ENCODE results near the gene LDLRAD2.

GRCh38 chr1:21841852-21842466, 29.9 kb downstream of the LDLRAD2 start:
- TF ChIP-seq CEBPB (IDR thresholded peaks at IDR 0.05; ENCODE audit: low read depth): no peak
- TF ChIP-seq CTCF (IDR thresholded peaks at IDR 0.05 in 2 of 3, conservative IDR thresholded peaks at IDR 0.05 in 1 of 3; ENCODE audit: borderline replicate concordance in 1 of 3, insufficient read depth in 1 of 3, low read depth in 2 of 3, low read length in 2 of 3): no peak
- TF ChIP-seq POLR2A (IDR thresholded peaks at IDR 0.05; ENCODE audit: borderline replicate concordance, extremely low read depth, insufficient read depth, insufficient read length): no peak
- no peak for TF ChIP-seq ZNF274 (IDR thresholded peaks at IDR 0.05; ENCODE audit: low read depth, low read length)
- TF ChIP-seq YY1 (IDR thresholded peaks at IDR 0.05; ENCODE audit: extremely low read depth, insufficient replicate concordance, low read depth, low read length): no peak
- no peak for TF ChIP-seq TCF7L2 (IDR thresholded peaks at IDR 0.05; ENCODE audit: borderline replicate concordance, extremely low read depth, insufficient read depth, insufficient read length)
- TF ChIP-seq REST (IDR thresholded peaks at IDR 0.05; ENCODE audit: low read depth): no peak
- TF ChIP-seq EZH2 (IDR thresholded peaks at IDR 0.05): no peak
- no peak for TF ChIP-seq ATF3 (IDR thresholded peaks at IDR 0.05)
- no peak for TF ChIP-seq POLR2AphosphoS5 (IDR thresholded peaks at IDR 0.05; ENCODE audit: low read depth, low read length)
- no peak for TF ChIP-seq ZFX (IDR thresholded peaks at IDR 0.05)
- no peak for TF ChIP-seq EZH2phosphoT487 (IDR thresholded peaks at IDR 0.05; ENCODE audit: borderline replicate concordance)
- TF ChIP-seq MAX (IDR thresholded peaks at IDR 0.05): no peak

Data from HCT116 (cell line).